Fibroblast of villous mesenchyme (primary cell): ENCODE measurements around the gene RRBP1. TPM values are rescaled to one million over a fixed set of nuclear protein-coding genes. Genes with fewer than 3 reads are reported as not detected.

Source experiments
- DNase-seq: peaks from one replicate; pipeline ENCODE4 v3.0.0-alpha.2; 2010; ENCODE audit warnings: low read depth
- H3K4me3 ChIP-seq: 2 replicates; pipeline ENCODE4 v1.5.1; 2011; ENCODE audit warnings: low read depth, mild to moderate bottlenecking, low read length
- CTCF ChIP-seq: IDR thresholded peaks from 2 replicates; pipeline ENCODE4 v1.5.1; 2012; ENCODE audit warnings: low read depth, mild to moderate bottlenecking, low read length; ENCODE audit not compliant: insufficient read depth
- total RNA-seq: library from RNA; depleted of rRNA; stranded (reverse); fragments of >200 nt; gene quantifications from 2 replicates; pipeline ENCODE4 v1.2.3, GENCODE V29; 2012

RRBP1 gene
- total RNA-seq, 1 donor, result 123 TPM

- no peak overlapping the region for H3K4me3 ChIP-seq
- TF ChIP-seq CTCF, result no peak
- DNase-seq, result no peak
These were observed 108.6 kb downstream of the RRBP1 start for GRCh38 chr20:17573463-17573862.

DNA sequence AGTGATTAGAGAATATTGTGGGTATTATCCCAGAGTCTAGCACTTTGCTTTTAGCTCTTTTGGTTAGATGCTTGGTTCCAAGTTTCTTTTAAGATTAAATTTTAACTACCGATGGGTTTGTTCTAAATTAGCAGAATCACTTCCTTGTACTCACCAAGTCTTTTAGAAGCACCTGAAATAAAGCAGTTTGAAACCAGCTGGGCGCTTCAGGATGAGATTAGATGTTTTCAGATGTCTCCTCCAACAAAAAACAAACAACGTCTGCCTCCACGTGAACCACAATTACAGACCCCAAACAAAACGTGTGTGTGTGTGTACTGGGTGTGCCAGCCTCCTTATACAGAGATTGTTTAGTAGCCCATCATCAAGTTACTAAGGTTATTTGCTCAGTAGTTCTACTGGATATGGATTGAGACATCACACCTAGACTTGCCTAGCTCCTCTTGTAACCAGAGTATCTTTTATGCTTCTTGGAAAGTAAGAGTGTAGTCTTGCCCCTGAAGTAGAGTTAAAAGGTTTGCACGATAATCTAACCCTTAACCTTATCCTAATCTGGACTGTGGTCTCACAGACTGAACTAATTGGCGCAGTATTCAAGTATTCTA lies 109.9 kb downstream of the RRBP1 start:
- no peak for DNase-seq
- no peak for TF ChIP-seq CTCF
- peak overlapping the region; percentile 84 for H3K4me3 ChIP-seq

DNA sequence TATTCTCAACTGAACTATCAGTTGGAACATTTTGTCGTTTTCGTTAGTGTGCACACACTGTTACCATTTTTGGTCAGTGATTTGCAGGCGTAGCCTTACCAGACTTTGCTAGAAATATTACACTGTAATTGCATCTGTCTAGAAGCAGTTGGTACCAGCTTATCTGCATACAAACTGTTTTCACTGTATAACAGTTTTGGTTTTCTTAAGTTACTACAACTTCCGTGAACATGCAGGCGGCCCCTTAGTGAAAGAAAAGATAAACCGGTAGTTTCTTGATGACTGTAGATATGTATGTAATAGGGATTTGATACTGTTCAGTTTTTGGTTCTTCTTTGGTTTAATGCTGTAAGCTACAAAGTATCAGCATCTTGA lies 110.9 kb downstream of the RRBP1 start:
- TF ChIP-seq CTCF, result no peak
- peak overlapping the region; percentile 84 for H3K4me3 ChIP-seq
- DNase-seq, result peak; percentile 47

DNA sequence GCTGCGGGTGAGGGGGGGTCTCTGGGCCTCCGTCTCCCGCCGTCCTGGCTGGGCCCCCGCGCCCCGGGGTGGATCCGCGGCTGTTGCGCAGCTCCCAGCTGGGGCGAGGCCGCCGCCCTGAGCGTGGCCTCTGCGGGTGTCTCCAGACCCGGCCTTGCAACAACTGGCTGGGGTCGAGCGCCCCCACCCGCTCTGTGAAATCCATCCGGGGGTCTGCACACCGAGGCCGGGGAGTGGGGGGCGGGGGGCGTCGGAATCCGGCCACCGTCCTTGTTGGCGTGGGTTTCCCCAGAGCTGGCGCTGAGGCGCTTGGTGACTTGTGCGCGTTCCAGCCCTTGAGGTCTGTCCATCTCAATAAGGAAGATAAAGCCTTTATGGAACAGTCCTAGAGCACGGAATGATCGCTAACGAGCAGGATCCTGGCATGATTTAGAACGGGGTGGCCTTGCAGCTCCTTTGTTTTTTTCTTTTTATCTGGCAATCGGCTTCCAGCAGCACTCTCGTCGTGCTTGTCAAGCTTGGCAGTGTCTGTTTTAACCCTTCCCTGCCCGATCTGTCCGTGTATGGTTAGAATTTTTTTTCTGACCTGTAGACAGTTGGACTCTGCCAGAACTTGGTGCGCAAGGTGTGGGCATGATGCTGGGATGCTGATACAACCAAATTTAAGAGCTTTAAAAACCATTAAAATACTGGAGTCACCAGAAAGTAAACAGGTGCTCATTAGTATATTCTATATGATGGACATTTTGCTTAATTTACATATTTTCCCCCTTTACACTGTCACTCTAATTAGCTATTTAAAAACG lies 111.5 kb downstream of the RRBP1 start:
- no peak for TF ChIP-seq CTCF
- H3K4me3 ChIP-seq, result peak overlapping the region; percentile 84
- DNase-seq, result peak; percentile 52

- TF ChIP-seq CTCF, result no peak
- DNase-seq, result peak; percentile 96
- peak within 1 kb of the TSS; percentile 84 for H3K4me3 ChIP-seq
These were observed 112.3 kb downstream of the RRBP1 start, which contains the start of gene DSTN for GRCh38 chr20:17569616-17570346. DSTN (plus strand) TSS chr20:17570075; CDS start chr20:17570209, 134 bp downstream.

GRCh38 chr20:17568972-17569521 lies 113.0 kb downstream of the RRBP1 start:
- no peak for TF ChIP-seq CTCF
- DNase-seq, result peak; percentile 98
- peak overlapping the region; percentile 84 for H3K4me3 ChIP-seq
